ENCODE measurements around the gene CACNG8. TPM values are rescaled to one million over a fixed set of nuclear protein-coding genes. Genes with fewer than 3 reads are reported as not detected.

The CACNG8 gene
- total RNA-seq, 2 donors from 2014 or later = 0.05 to 0.22 TPM

GRCh38 chr19:53977429-53977990 is 14.8 kb downstream of the CACNG8 start:
- DNase-seq (peak; percentile 30 to 45 (median 35)), ATAC-seq (peak; percentile 89)
- no peaks in the 10 kb centered on the region for H3K9me3 ChIP-seq (ENCODE audit: control insufficient read depth, low read length, poor library complexity, severe bottlenecking)
- Mint-ChIP-seq H3K27ac (no peak overlapping the region), H3K4me1 (peaks cover 19% of the 10 kb centered on the region), H3K36me3 (ENCODE audit: low read depth) (peaks cover 8% of the 10 kb centered on the region), H3K27me3 (peaks cover 52% of the 10 kb centered on the region), H3K4me3 (peak overlapping the region; percentile 59)

GRCh38 chr19:53977991-53978731 is 15.4 kb downstream of the CACNG8 start:
- ATAC-seq (peak; percentile 47), DNase-seq (no peak)
- Mint-ChIP-seq H3K4me3 (peak overlapping the region; percentile 59), H3K4me1 (peaks cover 19% of the 10 kb centered on the region), H3K27ac (no peak overlapping the region), H3K36me3 (ENCODE audit: low read depth) (peaks cover 8% of the 10 kb centered on the region), H3K27me3 (peaks cover 46% of the 10 kb centered on the region)
- H3K9me3 ChIP-seq (ENCODE audit: control insufficient read depth, low read length, poor library complexity, severe bottlenecking) = no peaks in the 10 kb centered on the region

GRCh38 chr19:53978975-53979801 is 16.5 kb downstream of the CACNG8 start:
- Mint-ChIP-seq H3K27ac (no peak overlapping the region), H3K4me3 (peak overlapping the region; percentile 41), H3K36me3 (ENCODE audit: low read depth) (peaks cover 8% of the 10 kb centered on the region), H3K27me3 (peaks cover 43% of the 10 kb centered on the region), H3K4me1 (peaks cover 19% of the 10 kb centered on the region)
- H3K9me3 ChIP-seq (ENCODE audit: control insufficient read depth, low read length, poor library complexity, severe bottlenecking) = no peaks in the 10 kb centered on the region
- ATAC-seq (no peak), DNase-seq (no peak)

- H3K9me3 ChIP-seq (ENCODE audit: control insufficient read depth, low read length, poor library complexity, severe bottlenecking) = no peaks in the 10 kb centered on the region
- Mint-ChIP-seq H3K36me3 (ENCODE audit: low read depth) (peaks cover 8% of the 10 kb centered on the region), H3K4me1 (peaks cover 19% of the 10 kb centered on the region), H3K27ac (no peak overlapping the region), H3K27me3 (peaks cover 41% of the 10 kb centered on the region), H3K4me3 (peak overlapping the region; percentile 47)
- DNase-seq = no peak
- peak; percentile 19 for ATAC-seq
Observed at GRCh38 chr19:53980539-53981375, 18.0 kb downstream of the CACNG8 start.

GRCh38 chr19:53981376-53981951 is 18.7 kb downstream of the CACNG8 start:
- peaks cover 19% of the 10 kb centered on the region for H3K4me1 Mint-ChIP-seq
- DNase-seq = no peak
- H3K4me3 Mint-ChIP-seq = peak overlapping the region; percentile 59
- peaks cover 41% of the 10 kb centered on the region for H3K27me3 Mint-ChIP-seq
- no peak for ATAC-seq
- H3K9me3 ChIP-seq (ENCODE audit: control insufficient read depth, low read length, poor library complexity, severe bottlenecking) = no peaks in the 10 kb centered on the region
- H3K36me3 Mint-ChIP-seq (ENCODE audit: low read depth) = peaks cover 8% of the 10 kb centered on the region
- H3K27ac Mint-ChIP-seq = no peak overlapping the region

GRCh38 chr19:53982001-53982451 is 19.3 kb downstream of the CACNG8 start:
- DNase-seq = no peak
- Mint-ChIP-seq H3K27ac (no peak overlapping the region), H3K27me3 (peaks cover 36% of the 10 kb centered on the region), H3K4me3 (no peak overlapping the region), H3K36me3 (ENCODE audit: low read depth) (peaks cover 8% of the 10 kb centered on the region), H3K4me1 (peaks cover 19% of the 10 kb centered on the region)
- no peaks in the 10 kb centered on the region for H3K9me3 ChIP-seq (ENCODE audit: control insufficient read depth, low read length, poor library complexity, severe bottlenecking)
- ATAC-seq = no peak

- H3K9me3 ChIP-seq (ENCODE audit: control insufficient read depth, low read length, poor library complexity, severe bottlenecking) = no peaks in the 10 kb centered on the region
- ATAC-seq = peak; percentile 22
- peaks cover 16% of the 10 kb centered on the region for H3K4me1 Mint-ChIP-seq
- DNase-seq = no peak
- H3K27ac Mint-ChIP-seq = no peak overlapping the region
- H3K4me3 Mint-ChIP-seq = no peak overlapping the region
- peaks cover 8% of the 10 kb centered on the region for H3K36me3 Mint-ChIP-seq (ENCODE audit: low read depth)
- peaks cover 34% of the 10 kb centered on the region for H3K27me3 Mint-ChIP-seq
Observed at GRCh38 chr19:53982611-53983010, 19.9 kb downstream of the CACNG8 start.

GRCh38 chr19:53983457-53984289 is 20.9 kb downstream of the CACNG8 start:
- DNase-seq (no peak), ATAC-seq (no peak)
- no peaks in the 10 kb centered on the region for H3K9me3 ChIP-seq (ENCODE audit: control insufficient read depth, low read length, poor library complexity, severe bottlenecking)
- no peak overlapping the region for H3K27ac Mint-ChIP-seq
- H3K36me3 Mint-ChIP-seq (ENCODE audit: low read depth) = peaks cover 8% of the 10 kb centered on the region
- peaks cover 25% of the 10 kb centered on the region for H3K27me3 Mint-ChIP-seq
- H3K4me3 Mint-ChIP-seq = no peak overlapping the region
- H3K4me1 Mint-ChIP-seq = peaks cover 11% of the 10 kb centered on the region

GRCh38 chr19:53985863-53986262 is 23.1 kb downstream of the CACNG8 start:
- H3K9me3 ChIP-seq (ENCODE audit: control insufficient read depth, low read length, poor library complexity, severe bottlenecking) = no peaks in the 10 kb centered on the region
- Mint-ChIP-seq H3K4me1 (no peaks in the 10 kb centered on the region), H3K36me3 (ENCODE audit: low read depth) (no peaks in the 10 kb centered on the region), H3K27me3 (peaks cover 5% of the 10 kb centered on the region), H3K27ac (no peak overlapping the region), H3K4me3 (no peak overlapping the region)
- DNase-seq (no peak), ATAC-seq (no peak)

GRCh38 chr19:53988981-53989380 is 26.2 kb downstream of the CACNG8 start:
- no peak for DNase-seq

GRCh38 chr19:53989600-53990533 is 27.1 kb downstream of the CACNG8 start:
- DNase-seq (no peak), ATAC-seq (no peak)
- Mint-ChIP-seq H3K27me3 (peaks cover 26% of the 10 kb centered on the region), H3K36me3 (ENCODE audit: low read depth) (peaks cover 4% of the 10 kb centered on the region), H3K4me3 (no peak overlapping the region), H3K4me1 (peaks cover 7% of the 10 kb centered on the region), H3K27ac (no peak overlapping the region)
- H3K9me3 ChIP-seq (ENCODE audit: control insufficient read depth, low read length, poor library complexity, severe bottlenecking) = no peaks in the 10 kb centered on the region

More at GRCh38 chr19:53988981-53989380, 26.2 kb downstream of the CACNG8 start:
- Mint-ChIP-seq H3K4me1 (peaks cover 5% of the 10 kb centered on the region), H3K27me3 (peaks cover 17% of the 10 kb centered on the region), H3K4me3 (no peak overlapping the region), H3K36me3 (ENCODE audit: low read depth) (peaks cover under 1% of the 10 kb centered on the region), H3K27ac (no peak overlapping the region)
- H3K9me3 ChIP-seq (ENCODE audit: control insufficient read depth, low read length, poor library complexity, severe bottlenecking) = no peaks in the 10 kb centered on the region
- ATAC-seq = no peak

Data from T-helper 17 cell (primary cell).